Fibroblast of villous mesenchyme (primary cell): Measurements from ENCODE around the gene MARVELD1. TPM values are rescaled to one million over a fixed set of nuclear protein-coding genes. Genes with fewer than 3 reads are reported as not detected.

Experiments used
- DNase-seq: peaks from one replicate; pipeline ENCODE4 v3.0.0-alpha.2; 2010; ENCODE audit warnings: low read depth
- H3K4me3 ChIP-seq: 2 replicates; pipeline ENCODE4 v1.5.1; 2011; ENCODE audit warnings: low read depth, mild to moderate bottlenecking, low read length
- CTCF ChIP-seq: IDR thresholded peaks from 2 replicates; pipeline ENCODE4 v1.5.1; 2012; ENCODE audit warnings: low read depth, mild to moderate bottlenecking, low read length; ENCODE audit not compliant: insufficient read depth
- total RNA-seq: library from RNA; depleted of rRNA; stranded (reverse); fragments of >200 nt; gene quantifications from 2 replicates; pipeline ENCODE4 v1.2.3, GENCODE V29; 2012

Gene MARVELD1
- total RNA-seq, 1 donor, result 44.0 TPM

GRCh38 chr10:97717627-97718026, 4.1 kb downstream of the MARVELD1 start:
- DNase-seq, result no peak
- no peak for TF ChIP-seq CTCF
- H3K4me3 ChIP-seq, result no peak overlapping the region

GRCh38 chr10:97718178-97718577, 4.6 kb downstream of the MARVELD1 start:
- DNase-seq, result no peak
- no peak overlapping the region for H3K4me3 ChIP-seq
- no peak for TF ChIP-seq CTCF

GRCh38 chr10:97718659-97719142, 5.2 kb downstream of the MARVELD1 start:
- no peak for TF ChIP-seq CTCF
- DNase-seq, result peak; percentile 53
- H3K4me3 ChIP-seq, result no peak overlapping the region

- TF ChIP-seq CTCF, result no peak
- no peak for DNase-seq
- no peak overlapping the region for H3K4me3 ChIP-seq
Measured at GRCh38 chr10:97719602-97720001, 6.1 kb downstream of the MARVELD1 start.

- no peak for DNase-seq
- no peak overlapping the region for H3K4me3 ChIP-seq
- TF ChIP-seq CTCF, result no peak
Measured at GRCh38 chr10:97721871-97722780, 8.6 kb downstream of the MARVELD1 start.

GRCh38 chr10:97723001-97723400, 9.5 kb downstream of the MARVELD1 start:
- no peak overlapping the region for H3K4me3 ChIP-seq
- no peak for DNase-seq
- TF ChIP-seq CTCF, result no peak
